SK-N-SH (cell line): Measurements from ENCODE around the gene AFG3L2.

Experiments
- CTCF ChIP-seq: fragments of 200-600 bp; sonication (generic); IDR thresholded peaks from 2 replicates; pipeline ENCODE4 v1.6.1; 2017; ENCODE audit warnings: antibody characterized with exemption, mild to moderate bottlenecking, moderate library complexity
- EP300 ChIP-seq, 2 experiments: IDR thresholded peaks; 2 replicates each; pipeline versions ENCODE4 v1.4.0 to v1.6.1; 2012; ENCODE audit warnings: borderline replicate concordance in 1 of 2, low read depth in 1 of 2, low read length in 1 of 2
- EZH2phosphoT487 ChIP-seq: fragments of 200-600 bp; sonication (generic); IDR thresholded peaks from 2 replicates; pipeline ENCODE4 v1.6.1; 2017; ENCODE audit warnings: low read depth, mixed run types, mild to moderate bottlenecking, antibody characterized with exemption, moderate library complexity, borderline replicate concordance
- MAX ChIP-seq: IDR thresholded peaks from 2 replicates; pipeline ENCODE4 v1.4.0; 2012; ENCODE audit warnings: low read depth
- NRF1 ChIP-seq: IDR thresholded peaks from 2 replicates; pipeline ENCODE4 v1.6.1; 2012; ENCODE audit warnings: low read depth, mild to moderate bottlenecking, low read length
- POLR2AphosphoS5 ChIP-seq: IDR thresholded peaks from 2 replicates; pipeline ENCODE4 v1.6.1; 2012; ENCODE audit warnings: low read depth, low read length
- REST ChIP-seq: IDR thresholded peaks from 2 replicates; pipeline ENCODE4 v1.6.1; 2012; ENCODE audit warnings: mild to moderate bottlenecking, low read depth, low read length, moderate library complexity
- TAF1 ChIP-seq: IDR thresholded peaks from 2 replicates; pipeline ENCODE4 v1.6.1; 2012; ENCODE audit warnings: low read depth, mild to moderate bottlenecking, low read length, moderate library complexity, borderline replicate concordance
- TEAD4 ChIP-seq: IDR thresholded peaks from 2 replicates; pipeline ENCODE4 v1.4.0; 2012; ENCODE audit warnings: mild to moderate bottlenecking, borderline replicate concordance; ENCODE audit not compliant: insufficient read depth
- USF2 ChIP-seq: fragments of 150-350 bp; IDR thresholded peaks from 2 replicates; pipeline ENCODE4 v1.6.1; 2017; ENCODE audit warnings: antibody characterized with exemption, low read length, low read depth, borderline replicate concordance
- ZBTB33 ChIP-seq: IDR thresholded peaks from 2 replicates; pipeline ENCODE4 v1.4.0; 2012; ENCODE audit warnings: low read depth, borderline replicate concordance

- TF ChIP-seq CTCF (no peak), ZBTB33 (no peak), NRF1 (no peak), REST (no peak), TEAD4 (no peak), TAF1 (no peak), EP300 (IDR thresholded peaks at IDR 0.05; ENCODE audit: borderline replicate concordance in 1 of 2, low read depth in 1 of 2, low read length in 1 of 2) (no peak), POLR2AphosphoS5 (no peak), USF2 (no peak), EZH2phosphoT487 (no peak), MAX (no peak)
Measured at GRCh38 chr18:12301263-12302005, 75.6 kb downstream of the AFG3L2 start.
